Measurements from ENCODE around the gene B3GNT2. TPM values are rescaled to one million over a fixed set of nuclear protein-coding genes. Genes with fewer than 3 reads are reported as not detected.
A peak's percentile ranks its signal among the peaks of the same experiment; 100 is the strongest.
"Not testable (repeated sequence)": the region's sequence is repeated elsewhere in the genome, so short reads cannot be mapped to it uniquely, and the experiment has no call there.

Gene B3GNT2
- total RNA-seq, 1 donor from 2014 or later, result 23.8 TPM

GRCh38 chr2:62265106-62265505, 69.2 kb downstream of the B3GNT2 start:
- H3K27me3 Mint-ChIP-seq (ENCODE audit: low read depth, unreplicated experiment), result no peaks in the 10 kb centered on the region
- no peaks in the 10 kb centered on the region for H3K27me3 ChIP-seq (ENCODE audit: insufficient read depth, low read length)
- no peaks in the 10 kb centered on the region for H3K36me3 Mint-ChIP-seq (ENCODE audit: low read depth, unreplicated experiment)
- no peaks in the 10 kb centered on the region for H3K9me3 Mint-ChIP-seq (ENCODE audit: unreplicated experiment)
- H3K4me1 ChIP-seq (ENCODE audit: insufficient read depth, low read length), result peaks cover 6% of the 10 kb centered on the region
- H4K20me1 ChIP-seq (ENCODE audit: insufficient read depth, low read length), result no peaks in the 10 kb centered on the region
- no peak overlapping the region for H3K4me2 ChIP-seq (ENCODE audit: low read length)
- no peaks in the 10 kb centered on the region for H3K79me2 ChIP-seq (ENCODE audit: insufficient read depth, low read length)
- H3K36me3 ChIP-seq (ENCODE audit: insufficient read depth, low read length), result no peaks in the 10 kb centered on the region
- no peak overlapping the region for H3K27ac ChIP-seq (ENCODE audit: low read depth, low read length)
- H3K4me1 Mint-ChIP-seq (ENCODE audit: low read depth, unreplicated experiment), result peaks cover 22% of the 10 kb centered on the region
- H3K9me3 ChIP-seq (ENCODE audit: insufficient read depth, low read depth, low read length), result no peaks in the 10 kb centered on the region
- DNase-seq (ENCODE audit: low read depth), result no peak
- H3K27ac Mint-ChIP-seq (ENCODE audit: unreplicated experiment), result peak overlapping the region; percentile 30
- FAIRE-seq, result no peak
- H3K4me3 Mint-ChIP-seq (ENCODE audit: unreplicated experiment), result no peak overlapping the region
- no peak for TF ChIP-seq EZH2 (IDR thresholded peaks at IDR 0.05; ENCODE audit: insufficient read depth, low read length)
- TF ChIP-seq CTCF (IDR thresholded peaks at IDR 0.05; ENCODE audit: insufficient read depth, low read depth, low read length), result no peak
- H3K9ac ChIP-seq (ENCODE audit: low read length), result no peak overlapping the region
- no peak overlapping the region for H3K4me3 ChIP-seq (ENCODE audit: insufficient read depth, low read depth, low read length)
- H2AFZ ChIP-seq (ENCODE audit: low read depth, low read length), result no peak overlapping the region

- Mint-ChIP-seq H3K9me3 (ENCODE audit: unreplicated experiment) (no peaks in the 10 kb centered on the region), H3K4me3 (ENCODE audit: unreplicated experiment) (no peak overlapping the region), H3K4me1 (ENCODE audit: low read depth, unreplicated experiment) (peaks cover 22% of the 10 kb centered on the region), H3K36me3 (ENCODE audit: low read depth, unreplicated experiment) (no peaks in the 10 kb centered on the region), H3K27ac (ENCODE audit: unreplicated experiment) (peak overlapping the region; percentile 88), H3K27me3 (ENCODE audit: low read depth, unreplicated experiment) (no peaks in the 10 kb centered on the region)
- no peaks in the 10 kb centered on the region for H4K20me1 ChIP-seq (ENCODE audit: insufficient read depth, low read length)
- no peaks in the 10 kb centered on the region for H3K36me3 ChIP-seq (ENCODE audit: insufficient read depth, low read length)
- no peak overlapping the region for H3K27ac ChIP-seq (ENCODE audit: low read depth, low read length)
- DNase-seq (ENCODE audit: low read depth), result peak; percentile 88
- no peak overlapping the region for H3K9ac ChIP-seq (ENCODE audit: low read length)
- H3K4me1 ChIP-seq (ENCODE audit: insufficient read depth, low read length), result peaks cover 6% of the 10 kb centered on the region
- H3K27me3 ChIP-seq (ENCODE audit: insufficient read depth, low read length), result no peaks in the 10 kb centered on the region
- peak overlapping the region; percentile 62 for H3K4me2 ChIP-seq (ENCODE audit: low read length)
- no peaks in the 10 kb centered on the region for H3K9me3 ChIP-seq (ENCODE audit: insufficient read depth, low read depth, low read length)
- H3K79me2 ChIP-seq (ENCODE audit: insufficient read depth, low read length), result no peaks in the 10 kb centered on the region
- H3K4me3 ChIP-seq (ENCODE audit: insufficient read depth, low read depth, low read length), result no peak overlapping the region
- H2AFZ ChIP-seq (ENCODE audit: low read depth, low read length), result peak overlapping the region; percentile 13
- TF ChIP-seq CTCF (IDR thresholded peaks at IDR 0.05; ENCODE audit: insufficient read depth, low read depth, low read length) (no peak), EZH2 (IDR thresholded peaks at IDR 0.05; ENCODE audit: insufficient read depth, low read length) (no peak)
- no peak for FAIRE-seq
Observed at GRCh38 chr2:62266433-62267038, 70.6 kb downstream of the B3GNT2 start.

DNA sequence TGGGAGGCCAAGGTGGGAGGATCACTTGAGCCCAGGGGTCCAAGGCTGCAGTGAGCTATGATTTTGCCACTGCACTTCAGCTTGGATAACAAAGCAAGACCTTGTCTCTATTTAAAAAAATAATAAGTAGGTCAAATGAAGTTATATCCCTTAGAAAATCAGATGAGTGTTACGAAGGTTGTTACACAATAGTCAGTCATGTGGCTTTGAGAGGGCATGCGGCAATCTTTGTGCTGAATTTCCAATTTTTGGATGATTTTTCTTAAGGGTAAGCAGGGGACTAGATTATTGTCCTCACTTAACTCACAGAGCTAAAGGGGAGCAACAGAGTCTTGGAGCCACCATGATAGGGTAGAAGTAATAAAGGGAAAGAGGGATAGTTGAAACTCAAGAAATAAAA, 71.8 kb downstream of the B3GNT2 start:
- Mint-ChIP-seq H3K4me1 (ENCODE audit: low read depth, unreplicated experiment) (peaks cover 22% of the 10 kb centered on the region), H3K36me3 (ENCODE audit: low read depth, unreplicated experiment) (no peaks in the 10 kb centered on the region), H3K27me3 (ENCODE audit: low read depth, unreplicated experiment) (no peaks in the 10 kb centered on the region), H3K27ac (ENCODE audit: unreplicated experiment) (no peak overlapping the region), H3K9me3 (ENCODE audit: unreplicated experiment) (no peaks in the 10 kb centered on the region), H3K4me3 (ENCODE audit: unreplicated experiment) (no peak overlapping the region)
- Histone ChIP-seq H3K36me3 (ENCODE audit: insufficient read depth, low read length) (no peaks in the 10 kb centered on the region), H3K27ac (ENCODE audit: low read depth, low read length) (no peak overlapping the region), H4K20me1 (ENCODE audit: insufficient read depth, low read length) (no peaks in the 10 kb centered on the region), H3K4me3 (ENCODE audit: insufficient read depth, low read depth, low read length) (no peak overlapping the region), H3K4me2 (ENCODE audit: low read length) (no peak overlapping the region), H2AFZ (ENCODE audit: low read depth, low read length) (no peak overlapping the region), H3K9ac (ENCODE audit: low read length) (no peak overlapping the region), H3K9me3 (ENCODE audit: insufficient read depth, low read depth, low read length) (no peaks in the 10 kb centered on the region), H3K27me3 (ENCODE audit: insufficient read depth, low read length) (no peaks in the 10 kb centered on the region), H3K79me2 (ENCODE audit: insufficient read depth, low read length) (no peaks in the 10 kb centered on the region), H3K4me1 (ENCODE audit: insufficient read depth, low read length) (peaks cover 6% of the 10 kb centered on the region)
- FAIRE-seq, result no peak
- no peak for TF ChIP-seq EZH2 (IDR thresholded peaks at IDR 0.05; ENCODE audit: insufficient read depth, low read length)
- TF ChIP-seq CTCF (IDR thresholded peaks at IDR 0.05; ENCODE audit: insufficient read depth, low read depth, low read length), result no peak
- no peak for DNase-seq (ENCODE audit: low read depth)

- not testable (repeated sequence) for H3K79me2 ChIP-seq (ENCODE audit: insufficient read depth, low read length); H3K9me3 Mint-ChIP-seq (ENCODE audit: unreplicated experiment); H3K27me3 Mint-ChIP-seq (ENCODE audit: low read depth, unreplicated experiment); H3K9me3 ChIP-seq (ENCODE audit: insufficient read depth, low read depth, low read length); DNase-seq (ENCODE audit: low read depth); H3K4me3 ChIP-seq (ENCODE audit: insufficient read depth, low read depth, low read length); H3K27me3 ChIP-seq (ENCODE audit: insufficient read depth, low read length); H3K36me3 Mint-ChIP-seq (ENCODE audit: low read depth, unreplicated experiment); H3K4me3 Mint-ChIP-seq (ENCODE audit: unreplicated experiment); H3K4me1 ChIP-seq (ENCODE audit: insufficient read depth, low read length); H2AFZ ChIP-seq (ENCODE audit: low read depth, low read length); H4K20me1 ChIP-seq (ENCODE audit: insufficient read depth, low read length); H3K36me3 ChIP-seq (ENCODE audit: insufficient read depth, low read length); H3K27ac Mint-ChIP-seq (ENCODE audit: unreplicated experiment); H3K9ac ChIP-seq (ENCODE audit: low read length); H3K4me2 ChIP-seq (ENCODE audit: low read length); FAIRE-seq; H3K27ac ChIP-seq (ENCODE audit: low read depth, low read length)
- peaks cover 22% of the 10 kb centered on the region for H3K4me1 Mint-ChIP-seq (ENCODE audit: low read depth, unreplicated experiment)
Observed at GRCh38 chr2:62268681-62269188, 72.8 kb downstream of the B3GNT2 start.
